Measurements from ENCODE around the gene RSRC1. TPM values are rescaled to one million over a fixed set of nuclear protein-coding genes. Genes with fewer than 3 reads are reported as not detected.

RSRC1 gene
- total and polyA plus RNA-seq, 2 of the 8 experiments (the other 6 are each of a cell fraction or from before 2014, with no cell fraction given) = 2.0 to 27.9 TPM

DNA sequence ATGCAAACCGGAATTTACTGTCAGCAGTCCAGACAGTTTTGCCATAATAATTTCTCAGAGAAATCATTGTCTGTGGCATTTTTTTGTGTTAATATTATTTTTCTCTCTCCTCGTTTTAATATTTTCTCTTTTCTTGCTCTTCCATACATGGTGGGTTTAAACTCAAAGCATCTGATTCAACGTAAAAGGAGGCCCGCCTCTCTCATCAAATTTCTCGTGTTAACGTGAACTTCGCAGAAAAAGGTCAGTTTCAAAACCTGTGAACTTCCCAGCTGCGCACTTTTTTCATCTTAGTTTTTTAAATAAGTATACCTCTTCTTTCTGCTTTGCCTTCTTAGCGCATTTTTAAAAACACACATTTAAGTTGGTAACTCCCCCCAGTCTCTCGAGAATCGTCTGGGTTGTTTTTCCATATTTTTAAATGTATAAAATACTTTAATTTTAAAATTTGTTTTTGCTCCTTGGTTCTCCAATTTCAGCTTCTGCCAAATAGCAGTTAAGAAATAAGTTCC lies 12.8 kb upstream of the RSRC1 start:
- Histone ChIP-seq H3K36me3 (ENCODE audit: control insufficient read depth in 2 of 4, insufficient read depth in 4 of 4, low read length in 3 of 4) (no peaks in the 10 kb centered on the region), H4K8ac (ENCODE audit: extremely low read depth, insufficient read depth, low read length) (no peak overlapping the region), H4K5ac (ENCODE audit: insufficient read length, low read depth, low read length) (no peak overlapping the region), H3K14ac (ENCODE audit: insufficient read length) (no peak overlapping the region), H2BK20ac (ENCODE audit: low read length) (no peak overlapping the region), H3K4me3 (ENCODE audit: extremely low read depth in 1 of 4, insufficient read depth in 2 of 4, low read depth in 3 of 4, low read length in 4 of 4) (peak overlapping the region in 3 of 4 experiments; percentile 65 to 85 (median 84); a peak in 4 of 8 replicates), H2BK12ac (ENCODE audit: low read depth, low read length) (no peak overlapping the region), H4K20me1 (replicated peaks in 1 of 2; ENCODE audit: control insufficient read depth in 1 of 2, insufficient read depth in 2 of 2, low read length in 2 of 2) (peaks cover 5% of the 10 kb centered on the region in 2 experiments), H2BK15ac (ENCODE audit: low read length) (no peak overlapping the region), H3K27ac (ENCODE audit: low read depth, low read length) (no peak overlapping the region), H3K18ac (ENCODE audit: extremely low read depth, low read length) (no peak overlapping the region), H3K9ac (replicated peaks in 1 of 4; ENCODE audit: extremely low read depth in 1 of 4, low read depth in 3 of 4, low read length in 3 of 4) (no peak overlapping the region), H3K4me2 (ENCODE audit: insufficient read depth in 1 of 2, low read depth in 2 of 2, low read length in 2 of 2) (peak overlapping the region; percentile 65 to 99; a peak in 3 of 4 replicates), H4K91ac (replicated peaks; ENCODE audit: insufficient read length, low read length) (no peak overlapping the region), H3K23ac (ENCODE audit: insufficient read length) (no peak overlapping the region), H3K79me2 (ENCODE audit: control insufficient read depth in 1 of 2, insufficient read depth in 2 of 2, low read length in 2 of 2) (no peaks in the 10 kb centered on the region), H3K9me3 (ENCODE audit: insufficient read depth in 2 of 2, low read depth in 1 of 2, low read length in 1 of 2) (no peaks in the 10 kb centered on the region), H3K27me3 (replicated peaks in 1 of 4; ENCODE audit: control insufficient read depth in 3 of 4, extremely low read depth in 1 of 4, insufficient read depth in 3 of 4, low read length in 3 of 4) (peaks cover 53 to 88% (median 73%) of the 10 kb centered on the region in 4 experiments), H3K4me1 (replicated peaks in 1 of 4; ENCODE audit: control insufficient read depth in 3 of 4, insufficient read depth in 4 of 4, low read length in 3 of 4) (peaks cover 2 to 10% (median 4%) of the 10 kb centered on the region in 4 experiments; a peak in 5 of 7 replicates), H2BK120ac (replicated peaks; ENCODE audit: low read depth, low read length) (no peak overlapping the region), H2BK5ac (ENCODE audit: low read depth, low read length) (no peak overlapping the region), H3K4ac (replicated peaks; ENCODE audit: insufficient read length, low read depth, low read length) (no peak overlapping the region), H3K79me1 (ENCODE audit: low read depth, low read length) (no peaks in the 10 kb centered on the region), H2AK5ac (ENCODE audit: low read depth, low read length) (no peak overlapping the region), H2AFZ (ENCODE audit: low read length) (no peak overlapping the region), H3K23me2 (ENCODE audit: low read depth, low read length) (peaks cover 23% of the 10 kb centered on the region; the same call in 1 of the 2 replicates), H3K56ac (replicated peaks; ENCODE audit: insufficient read length, low read depth, low read length) (no peak overlapping the region)
- POLR2A ChIA-PET (ENCODE audit: partially characterized antibody) = interaction anchor here (1.5 to 3.3 kb wide), 2 partner anchors 10 to 13 kb away, joined by 5 to 11 read pairs; partner anchors contain the start of gene RSRC1
- CTCF ChIA-PET (ENCODE audit: partially characterized antibody) = interaction anchor here (1.0 to 3.7 kb wide), 3 partner anchors 12 to 336 kb away, joined by 3 to 43 read pairs (median 5); partner anchors contain the start of gene RSRC1
- no peak for FAIRE-seq
- WGBS, 2 experiments (ENCODE audit: extremely low coverage in 1 of 2, insufficient coverage in 1 of 2, insufficient read length in 1 of 2, insufficient replicate concordance in 2 of 2, low coverage in 1 of 2, low lambda C conversion rate in 2 of 2, missing lambda C conversion rate in 1 of 2) = 10% methylated on average over 11 of the region's 11 CpGs; no CpG with 5 or more reads in 1 of the 2 experiments
- TF ChIP-seq JUND (IDR thresholded peaks at IDR 0.05; ENCODE audit: low read length) (no peak), SP1 (IDR thresholded peaks at IDR 0.05; ENCODE audit: low read depth, low read length) (0 out of 2 replicates have a peak, but pooled peaks have one; percentile 32), SAP30 (IDR thresholded peaks at IDR 0.05; ENCODE audit: insufficient read depth, insufficient replicate concordance, low read length) (no peak), SIRT6 (IDR thresholded peaks at IDR 0.05; ENCODE audit: low read length) (no peak)
- no peak for DNase-seq (ENCODE audit: low read depth in 1 of 2, low spot score in 2 of 2)

Measured in H1 (cell line).